Heart right ventricle (tissue), 16 donors: Measurements from ENCODE around the gene DNAJC11. TPM values are rescaled to one million over a fixed set of nuclear protein-coding genes. Genes with fewer than 3 reads are reported as not detected.

ENCODE experiments used
- ATAC-seq, 8 donors: fragments of 200-7000 bp; cut with Tn5 transposase; one replicate each; pipeline ENCODE4 v1.9.1; 2020; ENCODE audit warnings: mild to moderate bottlenecking in 8 of 8, moderate library complexity in 8 of 8, moderate number of reproducible peaks in 1 of 8
- DNase-seq, 2 donors: peaks; one replicate each; pipeline ENCODE4 v3.0.0-alpha.2; 2020
- H3K27ac ChIP-seq, 10 donors: fragments of 200-600 bp; sonication (generic) in 2 of 10; one replicate each; pipeline versions ENCODE4 v1.5.0 to v1.8.0; 2020 to 2022; ENCODE audit warnings: mild to moderate bottlenecking in 3 of 10
- H3K27me3 ChIP-seq, 7 donors: fragments of 200-600 bp; one replicate each; pipeline ENCODE4 v1.8.0; 2021 to 2022; ENCODE audit warnings: mild to moderate bottlenecking in 2 of 7
- H3K36me3 ChIP-seq, 9 donors: fragments of 200-600 bp; sonication (generic) in 1 of 9; one replicate each; pipeline versions ENCODE4 v1.5.0 to v1.8.0; 2020 to 2022; ENCODE audit warnings: mild to moderate bottlenecking in 2 of 9
- H3K4me1 ChIP-seq, 9 donors: fragments of 200-600 bp; sonication (generic) in 1 of 9; one replicate each; pipeline versions ENCODE4 v1.5.0 to v1.8.0; 2020 to 2022; ENCODE audit warnings: mild to moderate bottlenecking in 4 of 9
- H3K4me3 ChIP-seq, 10 donors: fragments of 200-600 bp; sonication (generic) in 2 of 10; one replicate each; pipeline versions ENCODE4 v1.5.0 to v1.8.0; 2020 to 2022; ENCODE audit warnings: mild to moderate bottlenecking in 7 of 10, moderate library complexity in 2 of 10
- H3K9me3 ChIP-seq, 11 donors: fragments of 200-600 bp in 10 of 11; sonication (generic) in 2 of 11; one replicate each; pipeline versions ENCODE4 v1.5.0 to v1.8.0; 2013 to 2022; ENCODE audit warnings: mild to moderate bottlenecking in 2 of 11, control low read depth in 1 of 11, moderate library complexity in 1 of 11
- CTCF ChIP-seq, 9 donors: fragments of 200-600 bp; sonication (generic) in 2 of 9; IDR thresholded peaks; one replicate each; pipeline versions ENCODE4 v1.5.0 to v1.8.0; 2021 to 2022; ENCODE audit warnings: antibody characterized with exemption in 9 of 9, mild to moderate bottlenecking in 5 of 9, moderate library complexity in 1 of 9
- WGBS, 2 donors: extraction: QIAGEN DNeasy Blood & Tissue Kit; methylation state at CpG; one replicate each; pipeline ENCODE4 v1.1.7; 2013; ENCODE audit warnings: inconsistent platforms in 1 of 2; 5-methylcytosine and 5-hydroxymethylcytosine counted together
- intact Hi-C, 10 donors: fragments of 100-400 bp; cut with DNase I; formaldehyde crosslinking; loops; one replicate each; pipeline versions ENCODE4 v1.11.1 to v1.14.2; 2022
- polyA plus RNA-seq, 2 donors: library from polyadenylated mRNA; stranded (reverse); fragments of 200-250 nt; gene quantifications; one replicate each; pipeline ENCODE4 v1.2.3, GENCODE V29; 2013
- total RNA-seq, 10 donors: library from RNA; stranded (reverse); fragmentation: NEBNext Ultra II Directional in 3 of 10; extraction: Animal tissue kit (Norgen Biotek cat#: 25700) in 3 of 10; gene quantifications; one replicate each; pipeline versions ENCODE4 v1.2.1 to v1.2.4, GENCODE V29; 2021 to 2023
- donor health status: Arrhythmogenic right ventricular cardiomyopathy.
- donor health status: ischemic (EF 13 %, LVEDD 7.1; RV severe dilation, severe dysfunction).
- donor health status: healthy with polysubstance abuse.
- donor health status: DM: no; HTN: yes; CAD: no.
- donor health status: DM: no; HTN: no; CAD: no.
- donor health status: ischemic (EF 25% LVEDD 6.9; RV normal size, moderate dysfunction).
- donor health status: ischemic (EF 25% LVEDD 5.7; RV mildly dilated, moderate dysfunction).
- donor health status: healthy.
- donor health status: DM: yes; HTN: yes; CAD: no.
- donor health status: Ischemic cardiomyopathy.
- donor health status: ischemic (EF 35%, LVEDD 5.7; RV mildly dilated, moderate dysfunction).
- donor health status: nonischemic (EF 11% LVEDD 7.7; RV severe dilation, severe dysfunction).
- donor health status: DM: yes; HTN: yes; CAD: no.
- donor health status: PGD.
- donor health status: ischemic (EF 29% LVEDD 5.4; RV normal size, mild dysfunction).
- donor health status: nonischemic (EF 23%, LVEDD 6.1; RV moderate dilation, normal function).

DNAJC11 gene
- total and polyA plus RNA-seq, 12 donors, result 31.2 to 80.6 (median 71.9) TPM

GRCh38 chr1:6614019-6614928, 87.3 kb downstream of the DNAJC11 start:
- Histone ChIP-seq H3K4me3 (peak overlapping the region; percentile 59 to 100 (median 98)), H3K36me3 (peaks cover 0 to 27% (median 0%) of the 10 kb centered on the region in 9 donors), H3K4me1 (peaks cover 2 to 52% (median 22%) of the 10 kb centered on the region in 9 donors), H3K27me3 (peaks cover 0 to 7% (median 0%) of the 10 kb centered on the region in 7 donors), H3K27ac (peak overlapping the region; percentile 77 to 99 (median 96)), H3K9me3 (no peaks in the 10 kb centered on the region)
- intact Hi-C loops, result loop anchor here in 1 of 10 donors (10.0 kb wide), 1 partner anchor 171 kb away; the partner anchor contains the start of gene CAMTA1
- TF ChIP-seq CTCF (IDR thresholded peaks at IDR 0.05), result no peak
- ATAC-seq, result peak in 3 of 8 donors; percentile 2 to 29 (median 4)
- peak; percentile 61 to 65 for DNase-seq
- 2% methylated on average over 83 to 117 of the region's 117 CpGs for WGBS, 2 donors

- no peaks in the 10 kb centered on the region for H3K9me3 ChIP-seq
- H3K4me3 ChIP-seq, result peak within 1 kb of the TSS; percentile 68 to 100 (median 98)
- peak within 1 kb of the TSS; percentile 93 to 99 (median 96) for H3K27ac ChIP-seq
- H3K27me3 ChIP-seq, result peaks cover 0 to 7% (median 0%) of the 10 kb centered on the region in 7 donors
- DNase-seq (peak; percentile 99 to 100), ATAC-seq (peak; percentile 97 to 99 (median 98))
- H3K36me3 ChIP-seq, result peaks cover 0 to 20% (median 0%) of the 10 kb centered on the region in 9 donors
- peaks cover 2 to 57% (median 24%) of the 10 kb centered on the region in 9 donors for H3K4me1 ChIP-seq
- intact Hi-C loops, result loop anchor here in 2 of 10 donors (1.0 to 10.0 kb wide), 3 partner anchors 9 to 171 kb away; partner anchors contain the start of gene CAMTA1 (in 1 of the 2)
- TF ChIP-seq CTCF (IDR thresholded peaks at IDR 0.05), result no peak
- 1% methylated on average over 35 to 83 of the region's 84 CpGs for WGBS, 2 donors
These were observed 88.1 kb downstream of the DNAJC11 start, which contains the start of gene PHF13 for GRCh38 chr1:6613361-6614018. PHF13 (plus strand) TSS chr1:6613731; CDS start chr1:6614067, 336 bp downstream.

- peak overlapping the region; percentile 93 to 99 (median 96) for H3K27ac ChIP-seq
- peak in 1 of 9 donors; percentile 23 for TF ChIP-seq CTCF (IDR thresholded peaks at IDR 0.05)
- WGBS, 2 donors, result 0 to 1% methylated on average over 52 to 66 of the region's 67 CpGs
- peak overlapping the region; percentile 68 to 100 (median 98) for H3K4me3 ChIP-seq
- peaks cover 0 to 7% (median 0%) of the 10 kb centered on the region in 7 donors for H3K27me3 ChIP-seq
- no peaks in the 10 kb centered on the region for H3K9me3 ChIP-seq
- H3K4me1 ChIP-seq, result peaks cover 2 to 57% (median 24%) of the 10 kb centered on the region in 9 donors
- ATAC-seq, result peak; percentile 54 to 71 (median 64)
- peaks cover 0 to 13% (median 0%) of the 10 kb centered on the region in 9 donors for H3K36me3 ChIP-seq
- intact Hi-C loops, result loop anchor here in 2 of 10 donors (1.0 to 10.0 kb wide), 3 partner anchors 8 to 172 kb away; partner anchors contain the start of gene CAMTA1 (in 1 of the 2)
- DNase-seq, result peak; percentile 47 to 56
These were observed 88.8 kb downstream of the DNAJC11 start for GRCh38 chr1:6612641-6613360.
